Measurements from ENCODE around the gene ZNF365. TPM values are rescaled to one million over a fixed set of nuclear protein-coding genes. Genes with fewer than 3 reads are reported as not detected.
A peak's percentile ranks its signal among the peaks of the same experiment; 100 is the strongest.

ZNF365 gene
- total RNA-seq, 1 donor = 9.8 TPM

DNA sequence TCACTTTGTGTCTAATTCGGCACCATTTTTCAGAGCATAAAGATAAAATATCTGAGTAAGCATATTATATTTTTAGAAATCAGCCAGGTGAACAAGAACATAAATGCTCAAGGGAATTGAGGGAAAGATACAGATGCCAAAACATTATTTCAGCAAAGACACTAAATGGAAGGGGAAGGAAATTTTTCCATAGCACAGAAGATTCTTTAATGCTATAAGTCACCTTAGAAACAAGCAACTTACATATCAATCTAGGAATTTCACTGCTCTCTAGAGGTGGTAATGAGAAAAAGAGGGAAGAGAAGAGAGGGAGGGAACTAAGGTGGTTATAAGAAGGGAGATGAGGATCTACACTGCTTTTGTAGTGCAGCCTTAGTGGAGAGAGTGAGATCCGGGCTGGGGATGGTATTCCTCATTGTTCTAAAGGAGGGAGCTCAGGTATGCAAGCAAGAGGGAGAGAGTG is 20.4 kb downstream of the ZNF365 start:
- H3K9me3 ChIP-seq (ENCODE audit: low read depth, low read length) = no peaks in the 10 kb centered on the region
- H3K36me3 ChIP-seq (ENCODE audit: insufficient read depth, low read length) = no peaks in the 10 kb centered on the region
- H3K4me3 ChIP-seq (ENCODE audit: insufficient read depth, low read length) = no peak overlapping the region
- no peaks in the 10 kb centered on the region for H4K20me1 ChIP-seq (ENCODE audit: insufficient read depth, low read length)
- no peak overlapping the region for H3K4me2 ChIP-seq (ENCODE audit: insufficient read depth, low read length)
- peaks cover 13% of the 10 kb centered on the region for H3K4me1 ChIP-seq (ENCODE audit: insufficient read depth, low read length)
- H3K27me3 ChIP-seq (ENCODE audit: insufficient read depth, low read length) = no peaks in the 10 kb centered on the region
- H2AFZ ChIP-seq (ENCODE audit: low read length) = no peak overlapping the region
- TF ChIP-seq, protein P1, sequence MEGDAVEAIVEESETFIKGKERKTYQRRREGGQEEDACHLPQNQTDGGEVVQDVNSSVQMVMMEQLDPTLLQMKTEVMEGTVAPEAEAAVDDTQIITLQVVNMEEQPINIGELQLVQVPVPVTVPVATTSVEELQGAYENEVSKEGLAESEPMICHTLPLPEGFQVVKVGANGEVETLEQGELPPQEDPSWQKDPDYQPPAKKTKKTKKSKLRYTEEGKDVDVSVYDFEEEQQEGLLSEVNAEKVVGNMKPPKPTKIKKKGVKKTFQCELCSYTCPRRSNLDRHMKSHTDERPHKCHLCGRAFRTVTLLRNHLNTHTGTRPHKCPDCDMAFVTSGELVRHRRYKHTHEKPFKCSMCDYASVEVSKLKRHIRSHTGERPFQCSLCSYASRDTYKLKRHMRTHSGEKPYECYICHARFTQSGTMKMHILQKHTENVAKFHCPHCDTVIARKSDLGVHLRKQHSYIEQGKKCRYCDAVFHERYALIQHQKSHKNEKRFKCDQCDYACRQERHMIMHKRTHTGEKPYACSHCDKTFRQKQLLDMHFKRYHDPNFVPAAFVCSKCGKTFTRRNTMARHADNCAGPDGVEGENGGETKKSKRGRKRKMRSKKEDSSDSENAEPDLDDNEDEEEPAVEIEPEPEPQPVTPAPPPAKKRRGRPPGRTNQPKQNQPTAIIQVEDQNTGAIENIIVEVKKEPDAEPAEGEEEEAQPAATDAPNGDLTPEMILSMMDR (IDR thresholded peaks at IDR 0.05; ENCODE audit: extremely low read depth, low read depth, low read length) = no peak
- no peaks in the 10 kb centered on the region for H3K79me2 ChIP-seq (ENCODE audit: insufficient read depth, low read length)
- DNase-seq (ENCODE audit: insufficient read length, low spot score, missing footprints) = no peak
- H3K27ac ChIP-seq (ENCODE audit: low read depth, low read length) = no peak overlapping the region

DNA sequence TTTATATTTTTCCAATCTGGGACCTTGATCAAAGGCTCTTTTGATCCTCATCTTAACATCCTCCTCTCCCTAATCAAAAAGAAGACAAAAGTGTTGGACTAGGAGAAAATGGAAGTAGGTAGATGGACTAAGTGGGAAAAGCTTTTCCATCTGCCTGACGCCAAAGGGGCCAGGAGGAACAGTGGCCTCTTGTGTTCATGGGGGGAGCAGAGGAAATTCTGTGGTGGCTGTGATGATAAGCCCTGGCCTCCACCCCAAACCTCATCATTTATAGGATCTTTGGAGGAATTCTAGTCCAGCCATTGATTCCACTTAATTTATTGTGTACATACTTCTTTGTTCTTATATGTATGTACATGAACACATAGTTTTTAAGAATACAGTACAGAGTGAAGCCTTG is 21.7 kb downstream of the ZNF365 start:
- TF ChIP-seq, protein P1 (IDR thresholded peaks at IDR 0.05; ENCODE audit: extremely low read depth, low read depth, low read length) = no peak
- H3K36me3 ChIP-seq (ENCODE audit: insufficient read depth, low read length) = no peaks in the 10 kb centered on the region
- no peak for DNase-seq (ENCODE audit: insufficient read length, low spot score, missing footprints)
- no peak overlapping the region for H3K27ac ChIP-seq (ENCODE audit: low read depth, low read length)
- H3K4me2 ChIP-seq (ENCODE audit: insufficient read depth, low read length) = no peak overlapping the region
- peaks cover 15% of the 10 kb centered on the region for H3K4me1 ChIP-seq (ENCODE audit: insufficient read depth, low read length)
- no peaks in the 10 kb centered on the region for H3K9me3 ChIP-seq (ENCODE audit: low read depth, low read length)
- no peak overlapping the region for H3K4me3 ChIP-seq (ENCODE audit: insufficient read depth, low read length)
- no peaks in the 10 kb centered on the region for H3K27me3 ChIP-seq (ENCODE audit: insufficient read depth, low read length)
- no peak overlapping the region for H2AFZ ChIP-seq (ENCODE audit: low read length)
- no peaks in the 10 kb centered on the region for H3K79me2 ChIP-seq (ENCODE audit: insufficient read depth, low read length)
- H4K20me1 ChIP-seq (ENCODE audit: insufficient read depth, low read length) = no peaks in the 10 kb centered on the region

DNA sequence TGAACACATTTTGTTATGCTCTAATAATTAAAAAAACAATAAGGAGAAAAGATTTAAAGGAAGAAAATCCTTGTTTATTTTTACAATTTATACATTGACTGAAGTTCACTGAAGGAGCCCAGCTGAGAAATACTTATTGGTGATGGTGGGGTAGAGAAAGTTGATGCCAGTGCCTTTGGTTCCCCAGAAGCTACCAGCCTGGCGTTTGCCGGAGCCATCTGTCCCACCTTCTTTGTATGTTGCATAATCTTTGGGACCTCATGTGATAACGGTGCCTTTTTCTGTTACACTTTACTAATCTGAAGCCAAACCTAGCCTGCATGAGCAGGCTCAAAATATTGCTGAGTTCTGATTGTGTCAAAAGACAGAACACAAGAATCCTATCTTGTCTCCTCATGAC is 22.7 kb downstream of the ZNF365 start:
- peaks cover 15% of the 10 kb centered on the region for H3K4me1 ChIP-seq (ENCODE audit: insufficient read depth, low read length)
- H3K36me3 ChIP-seq (ENCODE audit: insufficient read depth, low read length) = no peaks in the 10 kb centered on the region
- H2AFZ ChIP-seq (ENCODE audit: low read length) = no peak overlapping the region
- H3K4me2 ChIP-seq (ENCODE audit: insufficient read depth, low read length) = no peak overlapping the region
- no peaks in the 10 kb centered on the region for H3K9me3 ChIP-seq (ENCODE audit: low read depth, low read length)
- TF ChIP-seq, protein P1 (IDR thresholded peaks at IDR 0.05; ENCODE audit: extremely low read depth, low read depth, low read length) = no peak
- no peak overlapping the region for H3K27ac ChIP-seq (ENCODE audit: low read depth, low read length)
- no peaks in the 10 kb centered on the region for H4K20me1 ChIP-seq (ENCODE audit: insufficient read depth, low read length)
- DNase-seq (ENCODE audit: insufficient read length, low spot score, missing footprints) = no peak
- H3K79me2 ChIP-seq (ENCODE audit: insufficient read depth, low read length) = no peaks in the 10 kb centered on the region
- no peak overlapping the region for H3K4me3 ChIP-seq (ENCODE audit: insufficient read depth, low read length)
- H3K27me3 ChIP-seq (ENCODE audit: insufficient read depth, low read length) = no peaks in the 10 kb centered on the region

DNA sequence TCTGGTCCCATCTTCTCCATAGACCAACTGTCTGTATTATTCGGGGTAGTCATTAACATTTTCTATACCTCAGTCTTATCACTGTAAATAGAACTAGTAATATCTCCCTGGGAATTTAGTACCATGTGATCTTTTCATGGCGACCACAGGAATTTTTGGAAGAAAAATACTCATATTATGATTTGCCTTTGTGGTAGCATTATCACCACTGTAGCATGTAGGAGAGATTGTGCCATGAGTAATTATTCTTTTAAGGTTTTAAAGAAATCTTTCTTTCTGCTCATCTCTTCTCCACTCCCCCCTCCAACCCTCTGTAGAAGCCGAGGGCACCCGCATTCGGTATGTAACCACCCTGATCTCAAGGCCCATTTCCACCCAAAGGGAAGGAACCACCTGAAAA is 25.0 kb downstream of the ZNF365 start:
- no peak overlapping the region for H3K4me3 ChIP-seq (ENCODE audit: insufficient read depth, low read length)
- H2AFZ ChIP-seq (ENCODE audit: low read length) = no peak overlapping the region
- peak; percentile 75 for DNase-seq (ENCODE audit: insufficient read length, low spot score, missing footprints)
- no peaks in the 10 kb centered on the region for H4K20me1 ChIP-seq (ENCODE audit: insufficient read depth, low read length)
- H3K4me1 ChIP-seq (ENCODE audit: insufficient read depth, low read length) = peaks cover 22% of the 10 kb centered on the region
- peak overlapping the region; percentile 29 for H3K27ac ChIP-seq (ENCODE audit: low read depth, low read length)
- H3K79me2 ChIP-seq (ENCODE audit: insufficient read depth, low read length) = no peaks in the 10 kb centered on the region
- H3K36me3 ChIP-seq (ENCODE audit: insufficient read depth, low read length) = no peaks in the 10 kb centered on the region
- H3K4me2 ChIP-seq (ENCODE audit: insufficient read depth, low read length) = peak overlapping the region; percentile 52
- TF ChIP-seq, protein P1 (IDR thresholded peaks at IDR 0.05; ENCODE audit: extremely low read depth, low read depth, low read length) = no peak
- H3K9me3 ChIP-seq (ENCODE audit: low read depth, low read length) = no peaks in the 10 kb centered on the region
- H3K27me3 ChIP-seq (ENCODE audit: insufficient read depth, low read length) = no peaks in the 10 kb centered on the region

All from osteoblast (primary cell).